Measurements from ENCODE around the gene CCDC107.

Gene CCDC107

DNA sequence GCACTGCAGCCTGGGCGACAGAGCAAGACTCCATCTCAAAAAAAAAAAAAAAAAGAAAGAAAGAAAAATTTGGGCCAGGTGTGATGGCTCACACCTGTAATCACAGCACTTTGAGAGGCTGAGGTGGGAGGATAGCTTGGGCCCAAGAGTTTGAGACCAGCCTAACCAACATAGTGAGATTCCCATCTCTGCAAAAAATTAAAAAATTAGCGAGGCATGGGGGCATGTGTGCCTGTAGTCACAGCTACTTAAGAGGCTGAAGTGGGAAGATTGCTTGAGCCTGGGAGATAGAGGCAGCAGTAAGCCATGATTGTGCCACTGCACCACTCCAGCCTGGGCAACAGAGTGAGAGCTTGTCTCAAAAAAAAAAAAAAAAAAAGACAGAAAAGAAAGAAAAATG is 4.5 kb upstream of the CCDC107 start:
- no peak for TF ChIP-seq GATA2 (IDR thresholded peaks at IDR 0.05; ENCODE audit: low read depth, low read length)
- no peak for TF ChIP-seq GATA3 (IDR thresholded peaks at IDR 0.05; ENCODE audit: low read depth, low read length)

DNA sequence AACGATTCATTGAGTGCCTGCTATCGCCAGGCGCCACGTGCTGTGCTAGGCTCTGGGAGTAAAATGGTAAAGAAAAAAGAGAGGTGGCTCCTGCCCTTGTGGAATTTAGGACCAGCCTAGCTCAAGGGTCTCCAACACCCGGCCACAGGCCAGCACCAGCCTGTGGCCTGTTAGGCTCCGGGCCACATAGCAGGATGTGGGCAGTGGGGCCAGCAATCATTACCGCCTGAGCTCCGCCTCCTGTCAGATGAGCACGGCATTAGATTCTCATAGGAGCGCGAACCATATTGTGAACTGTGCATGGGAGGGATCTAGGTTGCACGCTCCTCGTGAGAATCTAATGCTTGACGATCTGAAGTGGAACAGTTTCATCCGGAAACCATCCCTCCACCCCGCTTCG is 1.7 kb upstream of the CCDC107 start:
- TF ChIP-seq GATA3 (IDR thresholded peaks at IDR 0.05; ENCODE audit: low read depth, low read length) (no peak), GATA2 (IDR thresholded peaks at IDR 0.05; ENCODE audit: low read depth, low read length) (no peak)

DNA sequence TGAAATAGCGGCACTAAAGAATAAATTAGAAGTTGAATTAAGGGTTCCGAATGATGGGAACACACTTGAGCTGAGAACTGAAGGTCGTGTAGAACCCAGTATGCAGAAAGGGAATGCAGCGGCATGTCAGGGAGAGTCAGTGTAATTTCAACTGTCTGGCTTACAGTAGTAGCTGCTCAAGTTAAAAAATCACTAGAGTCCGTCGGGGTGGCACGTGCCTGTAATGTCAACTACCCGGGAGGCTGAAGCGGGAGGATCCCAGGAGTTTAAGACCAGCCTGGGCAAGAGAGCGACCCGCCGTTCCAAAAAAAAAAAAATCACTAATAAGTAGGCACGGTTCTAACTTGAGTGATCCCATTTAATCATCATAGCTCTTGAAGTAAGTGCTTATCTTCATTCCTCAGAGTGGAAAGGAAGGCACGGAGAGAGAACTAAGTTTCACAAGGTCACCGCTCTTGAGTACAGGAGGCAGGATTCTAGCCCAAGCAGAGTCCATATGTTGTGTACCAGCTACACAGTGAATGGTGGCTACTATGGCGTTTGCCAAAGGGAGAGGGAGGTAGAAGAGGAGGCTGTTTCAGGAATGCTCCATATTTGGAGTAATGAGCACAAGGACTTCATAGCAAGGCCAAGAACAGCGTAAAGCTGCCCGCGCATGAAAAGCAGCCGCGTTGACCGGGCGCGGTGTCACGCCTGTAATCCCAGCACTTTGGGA is 1.1 kb upstream of the CCDC107 start:
- TF ChIP-seq GATA2 (IDR thresholded peaks at IDR 0.05; ENCODE audit: low read depth, low read length) (no peak), GATA3 (IDR thresholded peaks at IDR 0.05; ENCODE audit: low read depth, low read length) (no peak)

DNA sequence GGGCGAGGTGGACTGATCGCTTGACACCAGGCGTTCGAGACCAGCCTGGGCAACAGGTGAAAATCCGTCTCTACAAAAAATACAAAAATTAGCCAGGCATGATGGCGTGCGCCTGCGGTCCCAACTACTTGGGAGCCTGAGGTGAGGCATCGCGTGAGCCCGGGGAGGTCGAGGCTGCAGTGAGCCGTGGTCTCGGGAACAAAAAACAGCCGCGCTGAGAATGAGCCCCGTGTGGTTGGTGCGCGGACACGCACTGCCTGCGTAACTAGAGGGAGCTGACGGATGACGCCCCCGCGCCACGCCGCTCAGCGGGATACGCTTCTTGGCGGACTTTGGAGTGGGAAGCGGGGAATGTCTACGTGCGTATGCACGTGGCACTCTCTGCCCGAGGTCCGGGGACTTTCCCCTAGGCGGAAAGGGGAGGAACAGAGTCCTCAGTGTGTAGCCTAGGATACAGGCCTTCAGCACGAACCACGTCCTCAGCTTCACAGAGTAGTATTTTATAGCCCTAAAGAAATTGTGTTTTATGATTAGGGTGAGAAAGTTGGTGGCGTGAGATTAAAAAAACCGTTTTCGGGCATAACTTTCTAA is 451 bp upstream of the CCDC107 start, which contains the start of gene RMRP:
Gene RMRP, minus strand, starts transcription at position 474 of the 591 bp plus-strand sequence.
- TF ChIP-seq GATA3 (IDR thresholded peaks at IDR 0.05; ENCODE audit: low read depth, low read length) (no peak), GATA2 (IDR thresholded peaks at IDR 0.05; ENCODE audit: low read depth, low read length) (no peak)

DNA sequence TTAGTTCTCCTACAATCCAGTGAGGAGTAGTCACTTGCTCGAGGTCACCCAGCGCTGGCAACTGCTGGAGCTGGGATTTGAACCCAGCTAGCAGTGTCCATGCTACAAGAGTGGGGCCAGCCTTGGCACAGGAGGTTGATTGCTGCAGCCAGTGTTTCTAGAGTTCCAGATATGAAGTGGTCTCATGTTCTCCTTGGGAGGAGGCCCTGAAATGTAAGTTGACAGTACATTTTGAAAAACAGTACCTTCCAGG is 802 bp downstream of the CCDC107 start:
- TF ChIP-seq GATA2 (IDR thresholded peaks at IDR 0.05; ENCODE audit: low read depth, low read length) (no peak), GATA3 (IDR thresholded peaks at IDR 0.05; ENCODE audit: low read depth, low read length) (no peak)

DNA sequence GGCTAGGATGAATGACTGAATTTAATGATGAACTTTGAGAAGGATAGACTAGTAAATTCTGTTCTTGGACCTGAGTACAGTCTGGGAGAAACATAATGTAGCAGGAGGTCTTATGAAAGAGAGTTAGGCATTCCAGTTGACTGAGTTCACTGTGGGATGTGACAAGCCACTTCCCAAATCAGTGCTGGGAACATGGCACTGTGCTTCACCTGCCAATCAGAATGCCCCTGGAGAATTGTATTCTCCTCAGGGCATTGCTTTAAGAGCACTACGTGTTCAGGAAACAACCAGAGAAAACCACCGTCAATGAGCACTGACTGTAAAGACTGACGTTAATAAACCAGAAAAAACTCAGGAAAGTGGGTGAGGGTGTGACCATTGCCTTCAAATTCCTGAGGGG is 1.2 kb downstream of the CCDC107 start:
- TF ChIP-seq GATA2 (IDR thresholded peaks at IDR 0.05; ENCODE audit: low read depth, low read length) (no peak), GATA3 (IDR thresholded peaks at IDR 0.05; ENCODE audit: low read depth, low read length) (no peak)

DNA sequence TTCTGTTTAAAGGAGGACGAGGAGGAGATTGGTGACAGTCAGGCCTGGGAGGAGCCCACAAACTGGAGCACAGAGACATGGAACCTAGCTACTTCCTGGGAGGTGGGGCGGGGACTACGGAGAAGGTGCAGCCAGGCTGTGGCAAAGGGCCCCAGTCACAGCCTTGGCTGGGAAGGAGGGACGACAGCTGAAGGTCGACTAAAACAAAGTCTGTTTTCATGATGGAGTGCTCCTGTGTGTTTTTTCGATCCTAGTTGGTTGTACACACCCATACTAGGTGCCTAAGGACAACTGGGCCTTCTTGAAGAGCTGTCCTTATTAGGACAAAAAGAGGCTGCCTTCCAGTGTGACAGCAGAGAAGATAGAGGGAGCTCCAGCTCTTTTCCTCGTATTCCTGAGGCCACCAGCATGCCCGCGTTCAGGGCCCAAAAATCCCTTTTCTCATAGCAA is 2.9 kb downstream of the CCDC107 start:
- no peak for TF ChIP-seq GATA2 (IDR thresholded peaks at IDR 0.05; ENCODE audit: low read depth, low read length)
- TF ChIP-seq GATA3 (IDR thresholded peaks at IDR 0.05; ENCODE audit: low read depth, low read length), result no peak

DNA sequence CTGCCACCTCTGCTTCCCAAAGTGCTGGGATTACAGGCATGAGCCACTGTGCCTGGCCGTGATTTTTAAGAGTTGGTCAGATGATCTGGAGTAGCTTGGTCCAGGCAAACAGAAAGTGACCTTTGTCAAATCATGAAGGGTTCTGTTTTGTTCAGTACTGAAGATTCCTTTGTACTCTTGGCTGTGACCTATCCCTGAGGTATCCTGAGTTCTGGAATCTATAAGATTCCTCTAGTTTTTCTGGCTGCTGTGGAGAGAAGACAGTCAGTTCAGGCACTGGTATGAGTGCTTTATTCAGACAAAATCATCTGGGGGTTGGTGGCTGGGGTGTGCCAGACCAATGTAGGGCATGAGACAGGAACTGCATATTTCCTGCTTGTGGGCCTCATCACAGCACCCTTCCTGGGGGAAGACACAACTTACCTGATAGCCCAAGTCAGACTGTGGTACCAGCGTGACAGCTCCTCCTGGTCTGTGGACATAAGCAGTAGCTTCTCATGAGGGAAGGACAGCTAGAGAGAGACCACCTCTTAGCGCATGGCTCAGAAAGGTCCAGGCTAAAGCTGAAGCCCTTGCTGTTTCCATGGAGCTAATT is 3.8 kb downstream of the CCDC107 start:
- TF ChIP-seq GATA2 (IDR thresholded peaks at IDR 0.05; ENCODE audit: low read depth, low read length), result no peak
- no peak for TF ChIP-seq GATA3 (IDR thresholded peaks at IDR 0.05; ENCODE audit: low read depth, low read length)

DNA sequence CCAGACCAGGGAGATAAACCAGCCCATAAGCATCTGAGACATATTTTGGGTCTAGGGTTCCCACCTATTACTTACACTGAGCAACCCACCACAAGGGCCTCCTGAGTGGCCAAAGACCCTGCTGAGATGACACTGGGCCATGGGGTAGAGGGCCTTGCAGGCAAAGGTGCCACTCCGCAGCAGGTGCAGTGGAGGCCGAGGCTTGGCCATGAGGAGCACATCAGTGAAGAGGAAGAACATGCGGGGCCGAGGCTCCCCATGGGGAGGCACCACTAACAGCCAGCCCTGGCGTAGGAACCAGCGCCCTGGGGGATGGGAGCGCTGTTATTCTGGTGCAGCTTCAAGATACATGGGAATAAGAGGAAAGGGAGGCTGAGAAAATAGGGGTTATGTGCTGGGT is 4.3 kb downstream of the CCDC107 start:
- TF ChIP-seq GATA3 (IDR thresholded peaks at IDR 0.05; ENCODE audit: low read depth, low read length) (no peak), GATA2 (IDR thresholded peaks at IDR 0.05; ENCODE audit: low read depth, low read length) (no peak)

DNA sequence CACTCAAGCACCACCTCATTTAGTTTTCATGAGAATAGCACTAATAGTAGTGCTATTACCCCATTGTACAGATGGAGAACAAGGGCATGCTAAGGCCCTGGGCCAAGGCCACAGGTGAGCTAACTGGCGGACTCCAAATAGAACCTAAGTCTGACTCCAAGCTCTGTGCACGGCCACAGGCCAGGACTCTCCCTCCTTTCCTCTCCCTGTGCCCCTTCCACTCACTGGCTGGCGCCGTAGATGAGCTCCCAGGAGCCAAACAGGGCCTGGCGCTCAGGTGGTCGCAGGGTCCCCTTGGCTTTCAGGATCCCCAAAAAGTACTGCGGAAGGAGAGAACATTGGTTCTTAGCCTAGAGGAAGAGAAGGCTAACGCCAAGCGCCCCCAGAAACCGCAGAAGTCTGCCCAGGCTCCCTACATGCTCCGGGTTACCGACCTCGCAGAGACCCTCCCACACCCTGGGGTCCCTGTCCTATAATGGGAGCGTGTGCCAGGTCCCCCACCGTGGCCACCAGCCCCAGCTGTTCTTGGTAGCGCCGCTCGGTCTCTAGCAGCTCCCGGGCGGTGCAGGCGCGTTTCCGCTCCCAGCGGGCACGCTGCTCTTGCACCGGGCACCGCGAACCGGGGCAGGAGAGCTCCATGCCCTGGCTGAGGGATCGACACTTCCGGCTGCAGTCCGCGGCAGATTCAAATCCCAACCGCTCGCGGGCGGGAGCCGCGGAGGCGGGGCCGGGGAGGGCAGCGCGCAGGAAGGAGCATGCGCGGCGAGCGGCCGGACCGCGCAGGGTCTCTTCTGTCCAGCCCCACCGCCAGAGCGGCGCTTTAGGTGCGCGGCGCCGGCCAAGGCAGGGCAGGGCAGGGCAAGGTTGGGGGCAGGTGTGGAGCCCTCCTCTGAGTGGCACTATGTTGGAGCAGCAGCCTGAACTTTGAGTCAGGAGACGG is 6.7 kb downstream of the CCDC107 start, which contains the start of gene ARHGEF39:
Gene ARHGEF39, minus strand, starts transcription at position 665 of the 940 bp plus-strand sequence. Its CDS starts 26 bp downstream, at position 639.
- TF ChIP-seq GATA3 (IDR thresholded peaks at IDR 0.05; ENCODE audit: low read depth, low read length), result no peak
- TF ChIP-seq GATA2 (IDR thresholded peaks at IDR 0.05; ENCODE audit: low read depth, low read length), result no peak

DNA sequence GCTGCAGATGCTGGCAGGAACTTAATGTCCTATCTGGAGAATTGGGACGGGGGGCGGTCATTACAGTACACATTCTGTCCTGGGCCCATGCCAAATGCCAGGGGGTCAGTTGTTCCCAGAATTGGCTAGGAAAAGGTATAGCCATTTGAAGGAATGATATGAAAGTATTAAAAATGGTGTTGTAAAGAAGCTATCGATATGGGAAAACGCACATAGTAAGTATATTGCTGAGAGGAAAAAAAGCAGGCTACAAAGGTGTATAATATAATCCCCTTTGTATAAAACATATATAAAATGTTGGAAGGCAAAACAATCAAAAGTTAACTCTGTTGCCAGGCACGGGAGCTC is 7.4 kb downstream of the CCDC107 start:
- TF ChIP-seq GATA3 (IDR thresholded peaks at IDR 0.05; ENCODE audit: low read depth, low read length) (no peak), GATA2 (IDR thresholded peaks at IDR 0.05; ENCODE audit: low read depth, low read length) (no peak)

DNA sequence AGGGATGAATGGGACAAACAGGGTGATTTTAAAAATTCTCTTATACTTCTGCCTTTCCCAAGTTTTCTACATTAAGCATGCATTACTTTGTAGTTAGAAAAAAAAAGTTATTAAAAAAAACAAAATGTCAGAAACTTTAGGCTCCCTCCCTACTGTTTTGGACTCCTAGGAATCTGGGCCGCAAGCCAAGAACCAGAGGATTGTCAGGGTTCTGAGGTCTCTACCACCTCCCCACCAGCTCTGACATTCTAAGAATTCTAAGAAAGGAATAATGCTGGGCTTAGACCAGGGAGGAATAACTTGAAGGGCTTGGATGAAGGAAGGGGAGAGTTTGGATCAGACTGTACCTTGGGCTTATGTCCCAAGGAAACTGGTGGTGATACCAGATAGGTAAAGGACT is 8.0 kb downstream of the CCDC107 start:
- no peak for TF ChIP-seq GATA2 (IDR thresholded peaks at IDR 0.05; ENCODE audit: low read depth, low read length)
- TF ChIP-seq GATA3 (IDR thresholded peaks at IDR 0.05; ENCODE audit: low read depth, low read length), result no peak

DNA sequence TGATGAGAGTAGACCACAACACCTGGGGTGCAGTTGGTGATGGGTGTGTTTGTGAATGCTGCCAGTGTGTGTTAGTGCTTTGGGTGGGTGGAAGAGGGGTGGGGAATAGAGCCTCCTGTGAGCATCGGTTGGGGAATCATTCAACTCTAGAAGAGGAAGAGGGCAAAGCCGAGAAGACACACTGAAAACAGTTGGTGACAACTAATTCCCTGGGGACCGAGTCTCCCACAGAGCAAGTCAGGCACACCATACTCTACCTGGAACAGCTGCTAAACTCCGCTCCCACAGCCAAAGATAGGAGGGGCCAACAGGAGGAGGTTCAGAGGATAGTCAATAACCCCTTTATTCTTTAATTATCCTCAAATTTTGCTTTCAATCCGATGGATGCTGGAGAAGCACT is 8.5 kb downstream of the CCDC107 start:
- TF ChIP-seq GATA2 (IDR thresholded peaks at IDR 0.05; ENCODE audit: low read depth, low read length) (no peak), GATA3 (IDR thresholded peaks at IDR 0.05; ENCODE audit: low read depth, low read length) (no peak)

DNA sequence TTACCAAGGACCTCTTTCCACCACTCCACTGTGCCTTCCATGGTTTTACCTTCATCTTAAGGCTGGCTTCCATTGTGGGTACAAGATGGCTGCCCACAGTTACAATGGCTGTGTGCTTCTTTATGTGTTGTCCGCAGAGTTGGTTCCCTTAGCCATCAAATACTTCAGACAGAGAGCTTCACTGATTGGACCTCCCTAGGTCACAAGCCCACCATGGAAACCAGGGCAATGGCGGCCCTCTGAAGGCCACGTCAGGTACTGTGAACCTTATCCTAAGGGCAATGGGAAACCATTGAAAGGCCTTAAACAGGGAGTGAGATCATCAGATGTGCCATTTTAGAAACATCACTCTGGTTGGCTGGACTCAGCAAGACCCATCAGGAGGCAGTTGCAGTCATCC is 9.8 kb downstream of the CCDC107 start:
- TF ChIP-seq GATA3 (IDR thresholded peaks at IDR 0.05; ENCODE audit: low read depth, low read length), result no peak
